Small intestine (tissue), 7 donors: ENCODE measurements around the gene DENND1A. TPM values are rescaled to one million over a fixed set of nuclear protein-coding genes. Genes with fewer than 3 reads are reported as not detected.
A peak's percentile ranks its signal among the peaks of the same experiment; 100 is the strongest.

ENCODE experiments used
- DNase-seq, 2 donors: peaks; one replicate each; pipeline versions ENCODE4 v3.0.0 to v3.0.0-alpha.2; 2013
- FAIRE-seq: peaks from 2 replicates; lab custom pipeline; 2012; peaks lifted over from hg19 to GRCh38; lab: Jason Lieb, UNC
- H3K27ac ChIP-seq, 3 donors: one replicate each; pipeline ENCODE4 v1.5.1; 2013; ENCODE audit warnings: low read length in 2 of 3, mild to moderate bottlenecking in 2 of 3, control low read depth in 1 of 3, inconsistent platforms in 1 of 3, low read depth in 1 of 3, moderate library complexity in 1 of 3
- H3K27me3 ChIP-seq, 3 donors: one replicate each; pipeline ENCODE4 v1.6.1; 2013; ENCODE audit warnings: low read length in 3 of 3, inconsistent platforms in 1 of 3; ENCODE audit not compliant: control insufficient read depth in 3 of 3, insufficient read depth in 3 of 3
- H3K36me3 ChIP-seq, 3 donors: one replicate each; pipeline ENCODE4 v1.6.1; 2013; ENCODE audit warnings: low read length in 3 of 3, inconsistent platforms in 1 of 3, low read depth in 1 of 3, mild to moderate bottlenecking in 1 of 3, moderate library complexity in 1 of 3; ENCODE audit not compliant: control insufficient read depth in 3 of 3, insufficient read depth in 2 of 3
- H3K4me1 ChIP-seq, 3 donors: one replicate each; pipeline ENCODE4 v1.6.1; 2013; ENCODE audit warnings: low read length in 2 of 3, inconsistent platforms in 1 of 3, low read depth in 1 of 3, mild to moderate bottlenecking in 1 of 3, moderate library complexity in 1 of 3; ENCODE audit not compliant: control insufficient read depth in 3 of 3, insufficient read depth in 2 of 3
- H3K4me3 ChIP-seq, 3 donors: one replicate each; pipeline ENCODE4 v1.5.1; 2013; ENCODE audit warnings: low read length in 3 of 3, control low read depth in 1 of 3, inconsistent platforms in 1 of 3, low read depth in 1 of 3, mild to moderate bottlenecking in 1 of 3, moderate library complexity in 1 of 3
- H3K9me3 ChIP-seq, 2 donors: one replicate each; pipeline ENCODE4 v1.6.1; 2013; ENCODE audit warnings: low read depth in 1 of 2, low read length in 1 of 2; ENCODE audit not compliant: control insufficient read depth in 2 of 2, insufficient read depth in 1 of 2
- WGBS, 3 donors: extraction: QIAGEN DNeasy Blood & Tissue Kit; methylation state at CpG; one replicate each; pipeline ENCODE4 v1.1.7; 2013; 5-methylcytosine and 5-hydroxymethylcytosine counted together
- polyA plus RNA-seq, 4 donors: library from polyadenylated mRNA; stranded (reverse) in 3 of 4; unstranded in 1 of 4; fragments of 200-250 nt in 3 of 4; fragments of 120-200 nt in 1 of 4; gene quantifications; one replicate each; pipeline versions ENCODE4 v1.2.1 to v1.2.3, GENCODE V29; 2013
- donor health status: healthy with polysubstance abuse.
- donor health status: control.
- donor health status: control.
- donor health status: Bipolar disorder and iron deficiency.
- donor health status: healthy.

DENND1A gene
- polyA plus RNA-seq, 4 donors, result 11.5 to 43.4 (median 20.0) TPM

- Histone ChIP-seq H3K27ac (peak overlapping the region; percentile 74 to 85 (median 74)), H3K4me3 (peak overlapping the region; percentile 80 to 95 (median 89)), H3K27me3 (peaks cover 0 to 12% (median 2%) of the 10 kb centered on the region in 3 donors), H3K4me1 (peaks cover 8 to 38% (median 21%) of the 10 kb centered on the region in 3 donors), H3K9me3 (no peaks in the 10 kb centered on the region), H3K36me3 (no peaks in the 10 kb centered on the region)
- DNase-seq (peak; percentile 84 to 89), FAIRE-seq (no peak)
- 2% methylated on average over 18 to 50 of the region's 50 CpGs for WGBS, 3 donors
Observed at GRCh38 chr9:123929177-123929869, 603 bp downstream of the DENND1A start.

GRCh38 chr9:123928533-123929176 is 1.3 kb downstream of the DENND1A start:
- H3K27ac ChIP-seq, result peak overlapping the region; percentile 44 to 85 (median 74)
- DNase-seq, result peak in 1 of 2 donors; percentile 43

GRCh38 chr9:123927625-123928532 is 2.0 kb downstream of the DENND1A start:
- DNase-seq (peak; percentile 79 to 90), FAIRE-seq (no peak)
- Histone ChIP-seq H3K9me3 (no peaks in the 10 kb centered on the region), H3K27ac (peak overlapping the region; percentile 50 to 85 (median 62)), H3K36me3 (no peaks in the 10 kb centered on the region), H3K27me3 (peaks cover 0 to 4% (median 0%) of the 10 kb centered on the region in 3 donors), H3K4me3 (peak overlapping the region in 2 of 3 donors; percentile 80 to 89), H3K4me1 (peaks cover 10 to 48% (median 25%) of the 10 kb centered on the region in 3 donors)
- WGBS, 3 donors, result 18 to 25% (median 18%) methylated on average over 5 of the region's 5 CpGs

More at GRCh38 chr9:123928533-123929176, 1.3 kb downstream of the DENND1A start:
- 21 to 32% (median 29%) methylated on average over 6 of the region's 6 CpGs for WGBS, 3 donors
- peaks cover 8 to 41% (median 21%) of the 10 kb centered on the region in 3 donors for H3K4me1 ChIP-seq
- H3K9me3 ChIP-seq, result no peaks in the 10 kb centered on the region
- peak overlapping the region; percentile 80 to 95 (median 89) for H3K4me3 ChIP-seq
- peaks cover 0 to 7% (median 1%) of the 10 kb centered on the region in 3 donors for H3K27me3 ChIP-seq
- no peak for FAIRE-seq
- H3K36me3 ChIP-seq, result no peaks in the 10 kb centered on the region

GRCh38 chr9:123926941-123927340 is 3.0 kb downstream of the DENND1A start:
- WGBS, 3 donors, result 82 to 87% (median 84%) methylated on average over 5 of the region's 5 CpGs
- H3K27ac ChIP-seq, result peak overlapping the region in 2 of 3 donors; percentile 2 to 85
- H3K9me3 ChIP-seq, result no peaks in the 10 kb centered on the region
- H3K27me3 ChIP-seq, result peaks cover 0 to 3% (median 0%) of the 10 kb centered on the region in 3 donors
- no peaks in the 10 kb centered on the region for H3K36me3 ChIP-seq
- H3K4me1 ChIP-seq, result peaks cover 14 to 56% (median 26%) of the 10 kb centered on the region in 3 donors
- DNase-seq (no peak), FAIRE-seq (no peak)
- H3K4me3 ChIP-seq, result no peak overlapping the region

- WGBS, 3 donors, result 43 to 51% (median 46%) methylated on average over 2 of the region's 2 CpGs
Observed at GRCh38 chr9:123925819-123926218, 4.1 kb downstream of the DENND1A start.

GRCh38 chr9:123925161-123925560 is 4.8 kb downstream of the DENND1A start:
- Histone ChIP-seq H3K9me3 (no peaks in the 10 kb centered on the region), H3K4me1 (peaks cover 16 to 63% (median 34%) of the 10 kb centered on the region in 3 donors), H3K27me3 (no peaks in the 10 kb centered on the region), H3K4me3 (no peak overlapping the region), H3K36me3 (peaks cover 0 to 3% (median 0%) of the 10 kb centered on the region in 3 donors), H3K27ac (peak overlapping the region in 1 of 3 donors; percentile 85)
- FAIRE-seq (no peak), DNase-seq (no peak)
- WGBS, 3 donors, result 94 to 96% (median 94%) methylated on average over 3 of the region's 3 CpGs

More at GRCh38 chr9:123925819-123926218, 4.1 kb downstream of the DENND1A start:
- Histone ChIP-seq H3K27me3 (no peaks in the 10 kb centered on the region), H3K36me3 (no peaks in the 10 kb centered on the region), H3K4me1 (peaks cover 16 to 63% (median 32%) of the 10 kb centered on the region in 3 donors), H3K4me3 (no peak overlapping the region), H3K9me3 (no peaks in the 10 kb centered on the region), H3K27ac (peak overlapping the region in 2 of 3 donors; percentile 41 to 85)
- DNase-seq, result peak; percentile 27 to 66
- FAIRE-seq, result no peak

GRCh38 chr9:123924727-123925126 is 5.2 kb downstream of the DENND1A start:
- Histone ChIP-seq H3K4me1 (peaks cover 16 to 63% (median 34%) of the 10 kb centered on the region in 3 donors), H3K9me3 (no peaks in the 10 kb centered on the region), H3K27ac (no peak overlapping the region), H3K27me3 (no peaks in the 10 kb centered on the region), H3K36me3 (peaks cover 0 to 4% (median 0%) of the 10 kb centered on the region in 3 donors), H3K4me3 (no peak overlapping the region)
- no peak for DNase-seq
- FAIRE-seq, result no peak
- WGBS, 3 donors, result 96 to 98% (median 97%) methylated on average over 5 of the region's 5 CpGs
